SW 1271 (cell line): ENCODE measurements around the gene OSBPL6.

Source experiments
- DNase-seq, 2 experiments: peaks; one replicate each; lab custom pipeline; 2025; lab: John Stamatoyannopoulos, UW

Gene OSBPL6

DNA sequence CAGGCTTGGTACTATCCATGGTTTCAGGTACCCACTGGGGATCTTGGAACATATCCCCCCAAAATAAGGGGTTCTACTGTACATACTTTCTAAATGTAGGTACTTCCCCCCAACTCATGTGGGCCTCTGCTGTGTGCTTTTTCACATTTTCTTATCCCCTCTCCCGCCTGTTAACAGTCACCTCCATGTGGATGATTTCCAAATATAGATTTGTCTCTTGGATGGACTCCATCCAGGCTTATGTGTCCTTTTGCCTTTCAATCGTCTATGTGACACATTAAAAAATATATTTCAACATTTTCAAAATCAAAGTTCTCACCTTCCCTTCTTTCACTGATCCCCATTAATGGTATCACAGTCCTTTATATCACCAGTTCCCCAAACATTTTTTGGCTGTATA is 44.4 kb downstream of the OSBPL6 start:
- DNase-seq: no peak

DNA sequence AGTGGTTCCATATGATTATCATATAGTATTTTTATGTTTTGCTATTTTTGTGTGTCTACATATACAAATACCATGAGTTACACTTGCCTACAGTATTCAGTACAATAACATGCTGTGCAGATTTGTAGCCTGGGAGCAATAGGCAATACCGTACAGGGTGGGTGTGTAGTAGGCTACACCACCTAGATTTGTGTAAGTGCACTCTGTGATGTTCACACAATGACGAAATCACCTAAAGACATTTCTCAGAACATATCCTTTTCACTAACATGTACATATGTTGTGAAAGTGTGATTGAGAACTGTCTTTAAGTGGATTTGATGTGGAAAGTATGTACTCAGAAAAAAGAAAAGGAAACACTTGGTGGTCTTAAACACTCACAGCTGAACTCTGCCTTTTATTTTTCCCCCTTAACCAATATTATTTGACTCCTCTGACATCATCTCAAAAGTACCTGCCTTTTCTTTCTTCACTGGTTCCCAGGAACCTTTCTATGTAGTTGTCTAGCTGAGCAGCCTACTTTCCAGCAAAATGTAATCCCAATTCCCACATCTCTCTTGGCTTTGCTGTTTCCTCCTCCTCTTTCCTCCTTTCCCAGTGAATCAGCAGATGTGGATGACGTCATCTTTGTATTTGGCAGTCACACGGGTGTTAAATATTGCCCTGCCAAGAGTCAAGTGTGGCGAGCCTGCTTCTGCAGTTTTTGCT is 47.7 kb downstream of the OSBPL6 start:
- DNase-seq: peak; percentile 29 to 71

DNA sequence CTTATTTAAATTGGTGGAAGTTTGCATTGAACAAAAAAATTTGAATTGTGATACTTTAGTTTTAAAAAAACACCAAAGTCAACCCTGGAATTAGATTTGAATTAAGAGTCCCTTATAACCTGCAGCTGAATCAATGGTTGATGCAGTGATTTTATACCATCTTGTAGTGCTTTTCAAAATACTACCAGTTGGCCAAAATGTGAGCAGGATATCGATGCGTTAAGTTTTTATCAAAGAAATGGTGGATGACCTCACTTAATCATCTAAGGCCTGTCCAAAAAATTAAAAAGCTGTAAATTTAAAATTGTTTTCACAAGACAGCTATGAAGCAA is 48.2 kb downstream of the OSBPL6 start:
- no peak for DNase-seq

DNA sequence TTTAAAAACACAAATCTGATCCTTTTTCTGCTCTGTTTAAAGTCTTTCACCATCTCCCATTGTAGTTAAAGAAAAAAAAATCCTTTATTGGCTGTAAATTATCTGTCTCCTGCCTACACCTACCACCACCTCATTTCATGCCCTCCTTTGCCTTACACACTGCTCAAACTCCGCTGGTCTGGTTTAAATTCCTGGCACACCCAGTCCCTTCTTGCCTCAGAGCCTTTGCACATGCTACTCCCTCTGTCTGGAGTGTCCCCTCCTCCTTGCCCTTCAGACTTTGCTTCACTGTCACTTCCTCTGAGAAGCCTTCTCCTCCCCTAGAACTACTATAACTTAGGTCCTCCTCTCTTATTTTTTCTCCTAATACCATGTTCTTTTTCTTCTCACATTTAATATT is 49.6 kb downstream of the OSBPL6 start:
- DNase-seq: no peak

- no peak for DNase-seq
These were observed 50.5 kb downstream of the OSBPL6 start for GRCh38 chr2:178244777-178245176.

GRCh38 chr2:178246696-178247095 is 52.4 kb downstream of the OSBPL6 start:
- no peak for DNase-seq

GRCh38 chr2:178247250-178247649 is 52.9 kb downstream of the OSBPL6 start:
- no peak for DNase-seq

DNA sequence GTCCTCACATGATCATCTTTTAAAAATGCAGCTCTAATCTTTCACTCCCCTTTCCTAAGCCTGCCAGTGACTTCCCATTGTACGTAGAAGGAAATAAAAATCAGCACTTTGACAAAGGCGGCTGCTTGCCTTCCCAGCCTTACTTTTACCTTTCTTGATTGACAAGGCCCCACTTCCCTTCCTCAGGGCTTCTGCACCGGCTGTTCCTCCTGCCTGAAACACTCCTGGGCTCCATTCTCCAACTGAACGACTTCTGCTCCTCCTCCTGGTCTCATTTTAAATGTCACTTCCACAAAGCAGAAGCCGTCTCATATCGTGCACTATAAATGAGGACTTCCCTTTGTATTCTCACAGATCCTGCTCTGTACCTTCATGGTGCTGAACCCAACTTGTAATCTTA is 56.1 kb downstream of the OSBPL6 start:
- no peak for DNase-seq

- DNase-seq: no peak
These were observed 57.0 kb downstream of the OSBPL6 start for GRCh38 chr2:178251151-178251955.

- no peak for DNase-seq
These were observed 62.2 kb downstream of the OSBPL6 start for GRCh38 chr2:178256382-178257042.

- DNase-seq: no peak
These were observed 62.8 kb downstream of the OSBPL6 start for GRCh38 chr2:178257127-178257526.

DNA sequence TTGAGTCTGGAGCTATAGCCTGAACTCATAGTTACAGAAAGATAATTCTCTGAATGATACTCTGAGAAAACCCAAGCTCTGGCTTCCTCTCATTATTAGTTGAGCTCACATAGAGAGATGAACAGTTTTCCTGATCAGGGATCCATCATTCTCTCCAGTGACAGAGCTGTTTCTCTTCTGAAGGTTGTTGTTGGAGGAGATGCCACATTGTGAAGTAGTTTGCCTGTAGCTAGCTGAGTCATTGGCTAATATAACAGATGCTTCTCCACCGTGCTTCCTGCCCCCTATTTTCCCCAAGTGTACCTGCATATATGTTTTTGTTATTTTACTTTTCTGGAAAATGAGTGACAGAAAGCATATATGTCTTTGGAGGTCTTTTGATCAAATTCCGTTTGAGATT is 64.6 kb downstream of the OSBPL6 start:
- DNase-seq: no peak

- DNase-seq: no peak
These were observed 69.0 kb downstream of the OSBPL6 start for GRCh38 chr2:178263159-178263860.

DNA sequence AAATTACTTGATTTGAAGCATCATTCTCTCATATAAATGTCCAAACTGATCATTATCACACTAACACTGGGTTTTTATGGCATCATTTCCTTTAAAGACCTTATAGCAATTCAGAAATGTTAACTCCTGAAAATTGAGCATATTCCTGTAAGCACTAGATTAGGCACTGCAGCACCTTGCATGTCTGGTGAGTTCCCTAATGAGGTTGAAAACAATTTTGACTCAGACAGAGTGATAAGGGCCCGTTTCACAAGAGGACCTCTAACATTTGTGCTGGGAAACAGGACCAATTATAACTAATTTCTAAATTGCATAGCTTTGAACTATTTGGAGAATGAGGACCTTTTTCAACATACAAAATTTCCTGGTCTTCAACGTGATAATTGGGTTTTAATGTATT is 69.9 kb downstream of the OSBPL6 start:
- DNase-seq: no peak

DNA sequence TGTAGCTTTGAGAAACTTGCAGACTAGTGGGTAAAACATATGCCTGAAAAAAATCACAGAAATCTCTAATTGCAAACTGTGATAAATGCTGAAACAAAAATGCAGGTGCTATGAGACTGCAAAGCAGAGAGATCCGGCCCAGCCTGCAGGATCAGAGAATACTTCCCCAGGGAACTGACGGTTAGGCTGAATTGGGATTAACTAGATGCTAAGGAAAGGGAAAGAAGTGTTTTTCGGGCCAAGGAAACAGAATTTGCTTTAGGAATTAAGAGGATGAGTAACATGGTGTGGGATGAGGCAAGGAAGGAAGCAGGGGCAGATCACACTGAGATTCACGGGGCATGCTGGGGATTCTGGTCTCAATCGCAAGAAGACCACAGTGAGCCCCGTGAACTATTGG is 71.5 kb downstream of the OSBPL6 start:
- DNase-seq: no peak

DNA sequence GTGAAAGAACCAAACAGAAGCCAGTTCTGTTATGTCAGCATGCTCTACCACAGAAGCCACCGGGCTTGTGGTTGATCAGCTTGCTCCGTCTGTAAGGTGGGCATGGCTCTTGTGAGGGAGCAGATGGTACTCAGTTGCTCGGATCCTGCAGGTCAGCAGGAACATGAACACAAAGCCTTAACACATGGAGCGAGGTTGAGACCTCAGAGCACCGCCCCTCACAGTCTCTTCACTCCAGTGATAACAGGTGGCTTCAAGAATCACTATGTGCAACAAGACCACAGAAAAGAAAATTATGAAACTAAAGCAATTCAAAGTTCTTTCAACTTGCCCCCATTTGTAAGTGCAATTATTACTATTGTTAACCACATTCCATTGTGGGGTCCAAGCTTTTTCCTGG is 72.1 kb downstream of the OSBPL6 start:
- no peak for DNase-seq

DNA sequence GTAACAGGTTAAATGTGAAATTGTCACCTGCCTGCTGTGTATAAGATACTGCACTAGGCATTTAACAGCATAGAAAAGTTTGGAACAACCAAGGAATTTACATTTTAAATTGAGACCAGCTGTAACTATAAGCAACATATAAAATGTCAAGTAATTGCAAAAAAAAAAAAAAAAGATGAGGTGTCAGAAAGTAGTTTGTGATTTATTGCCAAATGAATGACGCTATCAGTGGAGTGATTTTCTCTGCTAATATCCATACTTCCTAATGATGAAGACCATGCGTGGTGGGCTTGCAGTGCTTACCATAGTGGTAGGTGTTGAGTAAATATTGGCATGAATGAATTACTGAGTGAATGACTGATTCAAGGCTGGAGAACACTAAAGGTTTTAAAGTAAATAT is 73.3 kb downstream of the OSBPL6 start:
- no peak for DNase-seq

GRCh38 chr2:178268435-178268834 is 74.1 kb downstream of the OSBPL6 start:
- DNase-seq: no peak

DNA sequence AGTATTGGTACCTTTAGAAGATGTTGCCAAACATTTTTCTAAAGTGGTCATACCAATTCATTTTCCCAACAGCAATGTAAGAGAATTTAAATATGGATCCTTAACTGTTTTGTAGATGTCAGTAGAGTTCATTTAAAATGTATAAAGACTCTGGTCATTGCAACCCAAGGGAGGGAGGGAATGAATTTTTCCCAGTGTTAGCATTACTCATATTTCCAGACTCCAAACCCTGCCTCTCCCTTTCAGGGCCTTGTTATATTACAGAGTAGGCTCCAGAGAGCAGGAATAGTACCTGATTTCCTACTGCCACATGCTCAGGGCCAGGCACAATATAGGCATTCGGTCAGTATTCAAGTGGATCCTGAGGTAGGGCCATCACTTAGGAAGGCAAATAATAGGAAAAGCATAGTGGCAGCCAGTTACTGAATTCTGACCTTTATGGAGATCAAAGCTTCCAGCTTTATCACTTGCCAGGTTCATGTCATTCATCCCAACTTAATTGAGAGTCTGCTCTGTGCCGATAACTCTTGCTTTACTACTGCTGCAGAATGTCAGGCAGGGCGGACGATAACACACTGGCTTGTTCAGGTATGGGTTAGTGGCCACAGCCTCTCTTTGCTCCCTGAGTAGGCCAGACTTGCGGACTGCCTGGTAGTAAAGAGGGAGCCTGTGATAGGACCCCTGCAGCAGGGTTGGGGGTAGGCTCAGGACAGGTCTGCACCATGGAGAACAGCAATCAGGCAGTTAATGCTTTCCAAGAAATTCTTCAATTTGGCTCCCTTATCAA is 75.3 kb downstream of the OSBPL6 start:
- DNase-seq: no peak

DNA sequence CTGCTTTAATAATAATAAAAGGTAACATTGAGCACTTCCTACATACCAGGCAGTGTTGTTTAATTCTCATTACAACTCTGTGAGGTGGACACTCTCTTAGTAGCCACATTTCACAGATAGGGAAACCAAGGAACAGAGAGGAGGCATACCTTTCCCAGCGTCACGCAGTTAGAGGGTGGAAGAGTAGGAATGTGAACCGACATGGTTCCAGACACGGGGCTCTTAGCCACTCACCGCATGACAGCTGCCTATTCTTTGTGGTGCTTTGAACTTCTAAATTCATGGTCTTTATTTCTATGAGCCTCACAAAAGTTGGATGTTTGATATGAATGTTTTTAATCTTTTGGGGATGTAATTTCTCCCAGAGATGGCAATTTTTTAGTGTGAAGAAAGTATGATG is 76.0 kb downstream of the OSBPL6 start:
- DNase-seq: no peak

DNA sequence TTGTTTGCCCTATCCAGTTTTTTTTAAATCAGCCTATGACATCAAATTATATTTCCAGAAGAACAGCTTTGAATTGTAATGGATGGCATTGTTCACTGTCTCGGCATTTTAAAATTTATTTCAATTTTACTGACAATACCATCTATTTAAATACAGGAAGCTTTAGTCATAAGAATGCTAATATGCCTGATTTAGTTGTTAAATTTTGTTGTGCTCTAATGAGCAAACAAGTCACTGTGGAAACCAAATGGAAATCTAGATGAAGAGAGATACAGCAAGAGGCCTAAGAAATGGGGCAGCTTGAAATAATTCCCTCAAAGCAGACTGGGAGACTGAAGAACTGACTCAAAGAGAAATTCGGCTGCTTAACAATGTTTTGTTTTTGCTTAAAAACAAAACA is 76.8 kb downstream of the OSBPL6 start:
- DNase-seq: no peak
